GM23338 (cell line): ENCODE measurements around the gene ZNF385B.
A peak's percentile ranks its signal among the peaks of the same experiment; 100 is the strongest.

ENCODE experiments used
- EZH2phosphoT487 ChIP-seq: fragments of 200-600 bp; sonication (generic); IDR thresholded peaks from one replicate; pipeline ENCODE4 v1.8.1; 2018; ENCODE audit warnings: antibody characterized with exemption; ENCODE audit not compliant: unreplicated experiment
- POLR2AphosphoS5 ChIP-seq: IDR thresholded peaks from 2 replicates; pipeline ENCODE4 v1.6.1; 2016; ENCODE audit warnings: antibody characterized with exemption, low read depth
- STAT1 ChIP-seq: IDR thresholded peaks from one replicate; pipeline ENCODE4 v1.6.1; 2016; ENCODE audit warnings: antibody characterized with exemption; ENCODE audit not compliant: unreplicated experiment
- ZNF331 ChIP-seq: fragments of 250-450 bp; sonication (Bioruptor Pico); IDR thresholded peaks from 2 replicates; pipeline ENCODE4 v1.5.0; 2020; ENCODE audit warnings: low read depth, mild to moderate bottlenecking, moderate library complexity
- TF ChIP-seq, protein P1 (sequence below), 2 experiments: fragments of 200-600 bp in 1 of 2; sonication (generic) in 1 of 2; conservative IDR thresholded peaks; 2 replicates each; pipeline versions ENCODE4 v1.5.1 to v1.6.1; 2016 to 2017; ENCODE audit warnings: antibody characterized with exemption in 2 of 2, low read depth in 2 of 2, mild to moderate bottlenecking in 2 of 2, moderate library complexity in 1 of 2

DNA sequence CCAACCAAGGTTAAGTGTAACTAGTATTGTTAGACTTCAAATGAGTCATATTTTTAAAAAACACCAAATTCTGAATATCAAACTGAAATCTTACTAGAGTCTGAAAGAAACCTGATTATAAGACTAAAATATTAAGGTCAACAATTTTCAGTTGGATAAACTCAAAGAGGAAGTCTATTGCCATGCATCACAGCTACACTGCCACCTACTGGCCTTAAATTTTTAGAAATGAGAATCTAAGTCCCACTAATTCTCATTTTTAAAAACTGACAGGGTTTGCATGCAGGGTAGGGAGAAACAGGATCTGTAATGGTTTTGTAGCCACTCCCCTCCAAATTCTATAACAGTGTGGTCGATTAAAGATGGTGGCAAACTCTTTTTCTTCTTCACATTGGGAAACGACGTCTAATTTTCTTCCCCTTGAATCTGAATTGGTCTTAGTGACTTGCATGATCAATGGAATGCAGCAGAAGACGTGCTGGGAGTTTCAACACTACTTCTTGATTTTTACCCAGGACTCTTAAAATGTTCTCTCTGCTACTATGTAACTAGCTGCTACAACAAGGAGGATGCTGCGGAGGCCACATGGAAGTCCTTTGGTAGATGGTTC, 420.7 kb downstream of the ZNF385B start:
- TF ChIP-seq, protein P1, sequence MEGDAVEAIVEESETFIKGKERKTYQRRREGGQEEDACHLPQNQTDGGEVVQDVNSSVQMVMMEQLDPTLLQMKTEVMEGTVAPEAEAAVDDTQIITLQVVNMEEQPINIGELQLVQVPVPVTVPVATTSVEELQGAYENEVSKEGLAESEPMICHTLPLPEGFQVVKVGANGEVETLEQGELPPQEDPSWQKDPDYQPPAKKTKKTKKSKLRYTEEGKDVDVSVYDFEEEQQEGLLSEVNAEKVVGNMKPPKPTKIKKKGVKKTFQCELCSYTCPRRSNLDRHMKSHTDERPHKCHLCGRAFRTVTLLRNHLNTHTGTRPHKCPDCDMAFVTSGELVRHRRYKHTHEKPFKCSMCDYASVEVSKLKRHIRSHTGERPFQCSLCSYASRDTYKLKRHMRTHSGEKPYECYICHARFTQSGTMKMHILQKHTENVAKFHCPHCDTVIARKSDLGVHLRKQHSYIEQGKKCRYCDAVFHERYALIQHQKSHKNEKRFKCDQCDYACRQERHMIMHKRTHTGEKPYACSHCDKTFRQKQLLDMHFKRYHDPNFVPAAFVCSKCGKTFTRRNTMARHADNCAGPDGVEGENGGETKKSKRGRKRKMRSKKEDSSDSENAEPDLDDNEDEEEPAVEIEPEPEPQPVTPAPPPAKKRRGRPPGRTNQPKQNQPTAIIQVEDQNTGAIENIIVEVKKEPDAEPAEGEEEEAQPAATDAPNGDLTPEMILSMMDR (conservative IDR thresholded peaks at IDR 0.05; ENCODE audit: low read depth in 2 of 2): peak; percentile 64 to 89
- TF ChIP-seq ZNF331 (CRISPR knock-in tag): no peak
- no peak for TF ChIP-seq STAT1
- no peak for TF ChIP-seq POLR2AphosphoS5
- no peak for TF ChIP-seq EZH2phosphoT487
